ENCODE results near the gene CREBBP.

CREBBP gene

GRCh38 chr16:3824121-3824795 lies 56.3 kb downstream of the CREBBP start:
- DNase-seq (ENCODE audit: low read depth): no peak

- no peak for DNase-seq (ENCODE audit: low read depth)
Measured at GRCh38 chr16:3823427-3823826, 57.1 kb downstream of the CREBBP start.

- DNase-seq (ENCODE audit: low read depth): no peak
Measured at GRCh38 chr16:3822366-3823045, 58.0 kb downstream of the CREBBP start.

- no peak for DNase-seq (ENCODE audit: low read depth)
Measured at GRCh38 chr16:3821184-3821583, 59.3 kb downstream of the CREBBP start.

- DNase-seq (ENCODE audit: low read depth): no peak
Measured at GRCh38 chr16:3819746-3820724, 60.5 kb downstream of the CREBBP start.

- no peak for DNase-seq (ENCODE audit: low read depth)
Measured at GRCh38 chr16:3819175-3819527, 61.4 kb downstream of the CREBBP start.

- no peak for DNase-seq (ENCODE audit: low read depth)
Measured at GRCh38 chr16:3816326-3816725, 64.2 kb downstream of the CREBBP start.

- DNase-seq (ENCODE audit: low read depth): no peak
Measured at GRCh38 chr16:3814755-3815154, 65.8 kb downstream of the CREBBP start.

GRCh38 chr16:3812469-3813172 lies 67.9 kb downstream of the CREBBP start:
- no peak for DNase-seq (ENCODE audit: low read depth)

GRCh38 chr16:3810818-3811217 lies 69.7 kb downstream of the CREBBP start:
- DNase-seq (ENCODE audit: low read depth): no peak

GRCh38 chr16:3810198-3810664 lies 70.3 kb downstream of the CREBBP start:
- DNase-seq (ENCODE audit: low read depth): no peak

GRCh38 chr16:3808308-3809063 lies 72.0 kb downstream of the CREBBP start:
- no peak for DNase-seq (ENCODE audit: low read depth)

- no peak for DNase-seq (ENCODE audit: low read depth)
Measured at GRCh38 chr16:3807425-3808123, 72.9 kb downstream of the CREBBP start.

- DNase-seq (ENCODE audit: low read depth): no peak
Measured at GRCh38 chr16:3804426-3805016, 76.0 kb downstream of the CREBBP start.

GRCh38 chr16:3800477-3801270 lies 79.8 kb downstream of the CREBBP start:
- no peak for DNase-seq (ENCODE audit: low read depth)

GRCh38 chr16:3800019-3800418 lies 80.5 kb downstream of the CREBBP start:
- DNase-seq (ENCODE audit: low read depth): no peak

GRCh38 chr16:3799354-3799753 lies 81.2 kb downstream of the CREBBP start:
- DNase-seq (ENCODE audit: low read depth): no peak

GRCh38 chr16:3798838-3799237 lies 81.7 kb downstream of the CREBBP start:
- no peak for DNase-seq (ENCODE audit: low read depth)
